HL-60/S4 (cell line): ENCODE data around the gene ACSS1.

ENCODE experiments used
- in situ Hi-C: fragments of 300-500 bp; cut with MboI; formaldehyde crosslinking; loops from 2 replicates; pipeline ENCODE4 v1.14.3; 2022; ENCODE audit warnings: low sequenced_read_pairs

Gene ACSS1

DNA sequence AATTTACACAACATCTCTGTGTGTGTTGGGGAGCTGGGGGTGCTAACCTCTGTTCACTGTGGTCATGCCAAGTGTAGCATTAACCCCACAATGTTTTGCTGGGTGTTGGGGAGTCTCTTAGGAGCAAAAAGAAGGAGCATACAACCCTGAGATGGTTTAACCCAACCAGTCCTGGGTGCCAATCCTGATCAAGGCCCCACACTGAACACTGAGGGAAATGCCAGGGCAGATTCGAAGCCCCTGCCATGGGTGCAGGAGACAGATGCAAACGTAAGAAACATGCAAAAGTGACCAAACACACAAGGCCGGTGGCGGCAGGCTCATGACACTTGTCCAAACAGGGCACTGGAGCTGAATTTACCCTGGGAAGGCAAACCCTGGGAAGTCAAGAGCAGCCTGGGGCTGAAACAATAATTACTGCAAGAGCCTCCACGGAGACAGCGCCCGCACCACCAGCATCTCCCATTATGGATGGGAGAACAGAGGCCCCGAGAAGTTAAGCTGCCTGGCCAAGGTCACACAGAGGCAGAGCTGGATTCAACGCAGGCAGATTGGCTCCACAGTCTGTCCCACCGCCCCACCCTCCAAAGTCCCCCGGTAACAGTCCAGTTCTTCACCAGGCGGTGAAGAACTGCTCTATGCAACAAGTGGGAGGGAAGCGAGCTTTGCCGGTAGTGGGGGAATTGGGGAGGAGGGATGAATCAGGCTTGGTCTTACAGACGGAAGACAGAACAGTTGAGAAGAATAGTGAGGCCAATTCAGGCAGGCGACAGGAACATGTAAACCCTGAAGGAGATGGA lies 8.5 kb downstream of the ACSS1 start:
- in situ Hi-C loops = loop anchor here (25.0 kb wide), 1 partner anchor 137 kb away; no protein-coding TSS in a partner anchor

DNA sequence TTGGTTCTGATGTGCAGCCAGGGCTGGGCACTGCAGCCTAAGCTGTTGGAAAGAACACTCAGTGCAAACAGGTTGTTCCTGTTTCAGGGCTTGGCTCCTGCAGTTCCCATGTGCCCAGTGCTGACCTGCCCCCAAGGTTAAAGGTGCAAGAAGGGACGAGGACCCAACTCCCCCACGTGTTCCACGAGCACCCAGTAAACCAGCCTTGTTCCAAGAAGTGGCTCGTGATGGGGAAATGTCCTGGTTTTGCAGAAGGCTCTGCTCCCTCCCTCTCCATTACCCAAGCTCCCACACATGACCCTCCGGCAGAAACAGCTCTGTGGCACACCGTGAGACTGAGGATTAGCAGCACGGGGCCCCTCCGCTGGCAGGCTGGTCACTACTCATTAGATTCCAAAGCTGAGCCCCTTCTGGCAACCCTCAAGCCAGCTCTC lies 9.4 kb downstream of the ACSS1 start:
- in situ Hi-C loops = no loop called here

DNA sequence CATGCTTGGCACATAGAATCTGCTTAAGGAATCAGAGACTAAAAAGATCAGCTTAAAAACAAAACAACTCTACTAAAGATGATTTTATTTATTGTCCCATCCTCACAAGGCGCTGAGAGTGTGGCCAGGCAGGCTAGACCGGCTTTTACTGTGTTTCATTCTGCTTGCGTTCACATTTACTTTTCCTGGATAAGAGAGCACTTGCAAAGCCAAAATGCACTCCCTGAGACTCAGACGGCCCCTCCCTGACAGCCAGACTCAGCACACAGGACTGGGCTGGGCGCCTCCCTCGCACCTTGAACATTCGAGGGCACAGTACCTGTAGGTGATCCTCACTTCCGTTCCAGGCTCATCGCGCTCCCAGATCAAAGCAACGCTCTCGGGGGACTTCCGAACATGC lies 10.2 kb downstream of the ACSS1 start:
- in situ Hi-C loops = no loop called here

DNA sequence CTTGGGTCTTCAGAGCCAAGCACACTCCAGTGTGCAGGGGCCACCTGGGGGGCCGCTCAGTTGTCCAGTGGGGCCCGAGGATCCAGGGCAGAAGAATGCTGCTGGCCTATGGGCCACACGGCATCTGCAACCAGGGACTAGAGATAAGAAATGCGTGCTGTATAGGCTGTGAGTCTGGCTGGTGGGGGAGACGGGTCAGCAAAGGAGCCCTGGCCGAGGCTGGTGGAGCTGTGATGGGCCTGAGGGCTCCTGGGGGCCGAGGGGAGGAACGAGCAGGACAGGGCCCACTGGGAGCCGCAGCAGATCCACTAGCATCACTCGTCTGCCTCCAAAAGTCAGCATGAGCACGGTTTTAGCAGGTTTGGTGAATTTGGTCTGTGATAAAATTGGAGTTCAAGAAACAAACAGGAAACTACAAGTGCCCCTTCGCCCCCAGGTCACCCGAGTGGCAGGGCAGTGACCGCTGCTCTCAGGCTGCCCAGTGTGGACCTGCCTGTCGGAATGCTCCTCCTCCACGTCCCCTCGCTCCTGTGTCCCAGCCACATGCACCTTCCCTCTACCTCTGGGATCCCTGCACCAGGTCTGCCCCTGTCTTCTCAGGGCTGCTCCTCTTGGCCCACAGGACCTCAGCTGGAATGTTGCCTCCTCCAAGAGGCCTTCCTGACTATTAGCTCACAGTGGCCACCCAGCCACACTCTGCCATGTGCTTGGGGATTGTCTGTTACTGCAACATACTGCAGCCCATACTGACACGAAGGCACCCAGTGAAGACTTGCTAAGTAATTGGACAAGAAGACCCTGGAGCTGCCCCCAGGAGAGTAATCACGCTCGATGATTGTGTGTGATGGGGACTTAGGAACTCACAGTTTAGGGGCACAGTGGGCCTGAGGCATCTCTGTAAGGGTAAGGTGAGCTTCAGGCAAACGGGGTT lies 10.9 kb downstream of the ACSS1 start:
- in situ Hi-C loops = no loop called here

DNA sequence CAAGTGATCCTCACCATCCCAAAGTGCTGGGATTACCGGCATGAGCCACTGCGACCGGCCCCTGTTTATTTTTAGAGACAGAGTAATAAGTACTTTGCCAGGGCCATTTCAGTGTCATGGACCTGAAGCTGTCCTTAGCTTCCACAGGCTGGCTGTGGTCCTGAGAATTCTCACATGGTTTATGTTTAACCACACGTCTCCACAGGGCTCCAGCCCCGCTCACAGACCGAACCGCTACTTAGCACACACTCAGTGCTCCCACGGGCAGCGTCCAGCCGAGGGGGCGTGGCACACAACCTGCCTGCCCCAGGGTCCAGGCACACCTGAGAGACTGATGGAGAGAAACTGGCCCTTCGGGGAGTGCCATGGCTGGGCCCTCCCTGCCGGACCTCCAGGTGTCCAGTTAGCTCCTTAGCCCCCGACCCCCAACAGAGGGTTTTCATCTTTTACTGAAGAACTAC lies 11.7 kb downstream of the ACSS1 start:
- in situ Hi-C loops = no loop called here

DNA sequence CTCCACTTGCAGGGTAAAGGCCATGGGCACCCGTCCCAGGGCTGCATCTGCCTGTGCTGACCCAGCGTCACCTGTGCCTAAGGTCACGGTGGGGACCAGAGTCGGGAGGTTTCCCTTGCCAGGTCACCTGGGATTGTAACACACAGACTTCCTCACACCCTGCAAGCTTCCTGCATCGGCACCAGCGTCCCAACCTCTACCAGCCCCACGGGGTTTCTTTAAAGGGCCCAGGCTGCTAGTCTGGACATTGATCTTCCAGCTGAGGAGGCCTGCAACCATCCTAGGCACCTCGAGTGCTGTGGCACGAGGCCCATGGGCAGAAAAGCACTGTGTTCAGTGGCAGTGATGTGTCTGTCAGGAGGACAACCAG lies 12.6 kb downstream of the ACSS1 start:
- in situ Hi-C loops = no loop called here

DNA sequence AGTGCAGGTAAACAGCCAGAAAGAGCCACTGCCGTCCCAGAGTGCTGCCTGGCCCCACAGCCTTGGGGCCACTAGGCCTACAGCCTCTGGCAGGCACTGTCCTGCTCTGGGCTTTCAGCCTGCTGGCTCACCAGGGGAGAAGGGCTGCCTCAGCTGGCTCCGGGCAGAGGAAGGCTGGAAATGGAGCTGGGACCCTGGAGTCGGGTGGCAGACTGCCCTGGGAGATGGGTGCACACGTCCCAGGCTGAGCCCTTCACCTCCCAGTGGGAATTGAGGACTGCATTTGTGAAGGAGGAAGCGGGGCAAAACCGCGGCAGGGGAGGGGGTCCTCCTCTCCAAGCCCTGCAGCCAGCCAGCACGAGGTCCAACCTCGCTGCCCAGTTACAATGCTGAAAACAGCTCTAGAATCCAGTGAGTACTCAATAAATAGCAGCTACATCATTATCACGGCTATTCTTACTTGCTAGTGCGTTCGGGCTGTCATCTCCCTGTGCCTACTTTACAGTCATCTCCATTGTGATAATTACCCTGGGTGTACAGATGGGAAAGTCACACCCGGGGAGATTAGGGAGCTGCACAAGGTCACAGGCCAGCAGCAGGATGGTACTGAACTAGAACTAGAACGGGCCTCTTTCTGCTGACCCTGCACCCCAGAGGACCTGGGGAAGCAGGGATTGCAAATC lies 13.1 kb downstream of the ACSS1 start:
- in situ Hi-C loops = no loop called here

DNA sequence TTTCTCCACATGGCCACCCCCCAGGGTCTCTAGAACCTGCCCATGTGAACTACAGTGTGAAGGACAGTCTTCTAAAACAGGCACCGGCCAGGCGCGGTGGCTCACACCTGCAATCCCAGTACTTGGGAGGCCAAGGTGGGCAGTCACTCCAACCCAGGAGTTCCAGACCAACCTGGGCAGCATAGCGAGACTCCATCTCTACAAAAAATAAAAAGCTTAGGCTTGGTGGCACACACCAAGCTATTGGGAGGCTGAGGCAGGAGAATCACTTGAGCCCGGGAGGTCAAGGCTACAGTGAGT lies 13.7 kb downstream of the ACSS1 start:
- in situ Hi-C loops = no loop called here

DNA sequence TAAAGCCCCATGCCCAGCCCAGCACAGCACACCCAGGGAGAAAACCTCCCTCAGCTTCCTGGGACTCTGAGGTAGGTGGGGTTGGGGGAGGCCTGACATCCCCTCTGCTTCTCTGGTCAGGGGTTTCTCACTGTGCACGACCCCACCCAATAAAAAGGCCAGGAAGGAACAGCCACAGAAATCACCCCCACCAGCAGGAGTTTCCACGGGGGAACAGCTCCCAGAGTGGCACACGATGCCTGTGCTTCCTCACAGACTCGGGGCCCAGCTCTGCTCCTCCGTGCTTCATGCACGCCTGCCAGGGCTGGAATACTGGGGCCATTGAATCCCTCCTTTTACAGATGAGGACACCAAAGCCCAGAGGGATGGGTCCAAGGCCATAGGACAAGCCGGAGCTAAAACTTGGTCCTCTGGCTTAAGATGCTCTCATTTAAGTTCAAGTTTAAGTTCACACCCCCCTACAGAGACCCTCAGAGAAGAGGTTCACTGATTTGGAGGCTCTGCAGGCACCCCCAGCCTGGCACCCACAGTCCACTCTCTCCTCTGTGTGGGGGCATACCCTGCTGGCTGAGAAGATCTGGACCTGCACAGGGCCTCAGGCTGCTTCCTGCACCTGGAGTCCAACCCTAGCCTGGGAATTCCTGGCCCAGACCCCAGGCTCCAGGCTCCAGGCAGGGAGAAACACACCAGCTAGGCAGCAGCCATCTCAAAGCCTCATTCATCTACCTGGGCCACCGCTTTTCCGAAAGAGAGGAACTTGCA lies 14.3 kb downstream of the ACSS1 start:
- in situ Hi-C loops = no loop called here

DNA sequence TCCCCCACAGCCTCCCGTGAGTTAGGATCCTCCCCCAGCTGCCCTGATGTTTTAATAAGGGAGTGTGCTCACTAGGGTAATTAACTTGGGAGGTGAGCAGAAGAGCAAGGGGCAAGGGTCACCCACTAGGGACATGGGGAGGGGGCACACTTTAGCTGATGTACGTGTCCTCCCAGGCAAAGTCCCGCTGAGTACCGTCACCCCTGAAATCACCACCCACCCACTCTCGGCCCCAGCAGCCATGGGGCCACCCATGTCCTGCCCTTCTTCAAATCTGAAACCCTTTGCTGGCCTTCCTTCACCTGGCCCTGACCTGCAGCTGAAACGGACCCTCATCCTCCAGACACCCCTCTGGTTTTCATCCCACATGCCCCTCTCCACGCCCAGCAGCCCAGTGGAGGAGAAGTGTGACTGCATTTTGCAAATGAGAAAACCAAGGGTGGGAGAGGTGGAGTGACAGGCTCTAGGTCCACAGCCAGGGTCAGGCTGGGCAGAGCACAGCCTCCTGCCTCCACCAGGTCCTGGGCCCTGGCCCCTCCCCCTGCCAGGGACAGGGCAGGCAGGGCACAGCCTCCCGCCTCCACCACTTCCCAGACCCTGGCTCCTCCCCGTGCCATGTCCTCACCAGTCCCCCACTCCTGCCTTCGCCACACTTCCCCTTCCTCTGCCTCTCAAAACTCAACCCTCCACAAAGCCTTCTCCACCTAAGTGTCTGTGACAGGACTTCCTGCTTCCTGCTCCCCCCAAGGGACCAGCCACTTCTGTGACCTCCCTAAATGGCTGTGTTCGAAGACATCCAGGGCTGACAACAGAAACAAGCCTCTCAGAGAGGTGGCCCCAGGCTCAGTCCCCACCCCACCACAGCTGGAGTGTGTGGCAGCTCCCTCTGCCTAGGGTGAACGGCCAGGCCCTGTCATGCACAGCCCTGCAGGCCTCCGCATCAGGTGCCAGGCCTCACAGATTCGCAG lies 15.1 kb downstream of the ACSS1 start:
- in situ Hi-C loops = no loop called here

DNA sequence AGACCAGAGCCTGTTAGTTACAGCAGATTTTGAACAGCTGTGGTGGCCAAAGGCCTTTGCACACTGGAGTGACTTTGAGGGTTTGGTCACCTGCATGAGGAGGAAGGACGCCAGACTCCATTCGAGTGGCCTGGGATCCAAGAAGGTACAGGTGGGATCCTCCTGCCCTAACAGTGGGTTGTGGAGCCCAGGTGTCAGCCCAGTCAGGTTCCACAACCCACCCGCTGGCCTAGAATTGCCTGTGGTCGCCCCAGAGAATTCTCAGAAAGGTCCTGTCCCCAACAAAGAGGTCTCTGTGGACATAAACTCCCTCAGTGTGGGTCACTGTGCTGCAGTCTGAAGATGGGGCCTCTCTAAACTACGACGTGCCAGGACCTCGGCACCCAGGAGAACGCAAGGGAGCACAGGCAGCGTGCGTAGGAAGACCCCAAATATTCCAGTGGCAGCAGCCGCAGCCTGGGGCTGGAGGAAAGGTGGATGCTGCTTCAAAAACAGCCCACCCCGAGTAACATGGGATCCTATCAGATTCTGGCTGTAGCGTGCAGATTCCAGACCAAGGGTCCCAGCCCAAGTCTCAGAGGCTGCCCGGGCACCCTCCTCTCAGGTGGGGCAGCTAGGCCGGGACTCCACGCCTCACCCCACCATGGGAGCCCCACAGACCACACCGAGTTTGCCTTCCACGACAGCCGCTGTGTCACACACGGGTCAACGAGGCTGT lies 16.0 kb downstream of the ACSS1 start:
- in situ Hi-C loops = no loop called here

DNA sequence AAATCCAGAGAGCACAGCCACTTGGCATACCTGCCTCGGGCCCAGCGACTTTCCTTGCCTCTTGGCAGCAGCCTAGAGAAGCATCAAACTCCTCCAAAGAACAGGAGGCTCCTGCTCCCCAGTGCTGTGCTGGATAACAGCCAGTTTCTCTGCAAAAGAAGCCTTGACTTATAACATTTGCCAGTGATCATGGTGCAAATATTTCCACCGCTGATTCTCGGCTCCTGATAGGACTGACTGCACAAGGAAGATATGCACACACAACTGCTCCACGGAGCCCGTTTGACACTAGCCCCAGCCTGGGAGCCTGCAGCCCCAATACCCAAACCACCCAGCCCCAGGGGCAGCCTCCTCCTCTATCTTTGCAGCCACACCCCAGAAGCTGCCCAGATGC lies 17.5 kb downstream of the ACSS1 start:
- in situ Hi-C loops = no loop called here

DNA sequence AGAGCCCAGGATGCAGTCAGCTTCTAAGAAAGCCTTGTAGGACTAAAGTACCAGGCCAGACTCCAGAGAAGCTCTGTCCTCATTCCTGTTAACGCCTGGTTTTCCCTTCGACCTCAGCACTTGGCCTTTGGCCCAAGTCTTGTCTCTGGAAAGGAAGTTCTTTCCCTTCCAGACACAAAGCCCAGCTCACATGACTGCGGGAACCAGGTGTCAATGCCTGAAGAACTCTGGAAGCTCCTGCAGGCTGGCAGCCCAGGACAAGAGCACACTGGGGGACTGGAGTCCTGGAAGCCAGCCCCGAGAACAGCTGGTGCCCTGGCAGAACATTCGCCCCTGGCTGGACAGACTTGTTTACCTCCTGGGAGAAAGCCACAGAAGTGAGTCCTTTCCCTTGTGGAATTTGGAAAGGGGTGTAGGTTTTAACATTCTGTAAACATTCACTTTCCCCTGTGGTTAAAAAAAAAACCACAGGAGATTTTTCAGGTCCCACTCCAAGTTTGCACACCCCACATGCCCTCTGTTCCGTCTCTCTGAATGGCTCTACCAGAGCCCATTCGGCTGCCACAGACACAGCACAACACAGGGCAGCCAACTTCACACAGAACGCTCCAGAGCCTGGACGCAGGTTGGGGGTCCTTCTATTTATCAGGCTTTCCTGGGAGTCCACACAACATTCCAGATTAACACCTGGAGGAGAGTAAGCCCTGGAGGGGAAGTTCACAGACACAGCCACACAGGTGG lies 18.1 kb downstream of the ACSS1 start:
- in situ Hi-C loops = no loop called here

DNA sequence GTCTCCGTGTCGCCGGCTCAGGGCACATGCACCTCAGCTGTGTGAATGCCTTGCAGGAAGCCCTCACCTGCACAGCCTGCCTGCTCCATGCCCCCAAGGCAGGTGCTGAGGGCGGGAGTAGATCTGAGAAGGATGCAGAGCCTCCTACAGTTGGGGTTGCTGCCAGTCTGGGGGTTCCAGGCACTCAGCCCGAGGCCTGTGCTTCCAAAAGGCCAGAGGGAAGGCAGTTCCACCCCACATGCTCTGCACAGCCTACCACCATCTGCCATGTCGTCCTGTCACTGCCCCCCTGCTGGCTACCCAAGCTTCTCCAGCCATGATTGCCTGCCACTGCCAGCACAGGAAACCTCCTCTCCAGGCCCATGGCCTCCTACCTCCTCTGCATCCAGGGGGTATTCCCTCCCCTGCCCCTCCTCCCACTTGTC lies 19.3 kb downstream of the ACSS1 start:
- in situ Hi-C loops = no loop called here

DNA sequence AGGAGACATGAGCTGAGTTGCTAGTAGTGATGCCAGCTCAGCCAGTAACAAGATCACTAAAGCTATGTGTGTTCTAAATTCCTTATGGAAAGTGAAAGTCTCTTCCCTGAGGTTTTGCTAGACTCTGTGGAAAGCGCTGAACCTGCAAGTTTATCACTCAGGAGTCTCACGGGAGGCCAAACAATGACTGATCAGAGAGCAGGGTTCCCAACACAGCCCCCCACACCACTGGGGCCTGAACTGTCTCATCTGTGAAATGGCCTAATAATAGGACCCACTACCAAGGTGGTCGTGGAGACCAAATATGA lies 19.9 kb downstream of the ACSS1 start:
- in situ Hi-C loops = no loop called here

DNA sequence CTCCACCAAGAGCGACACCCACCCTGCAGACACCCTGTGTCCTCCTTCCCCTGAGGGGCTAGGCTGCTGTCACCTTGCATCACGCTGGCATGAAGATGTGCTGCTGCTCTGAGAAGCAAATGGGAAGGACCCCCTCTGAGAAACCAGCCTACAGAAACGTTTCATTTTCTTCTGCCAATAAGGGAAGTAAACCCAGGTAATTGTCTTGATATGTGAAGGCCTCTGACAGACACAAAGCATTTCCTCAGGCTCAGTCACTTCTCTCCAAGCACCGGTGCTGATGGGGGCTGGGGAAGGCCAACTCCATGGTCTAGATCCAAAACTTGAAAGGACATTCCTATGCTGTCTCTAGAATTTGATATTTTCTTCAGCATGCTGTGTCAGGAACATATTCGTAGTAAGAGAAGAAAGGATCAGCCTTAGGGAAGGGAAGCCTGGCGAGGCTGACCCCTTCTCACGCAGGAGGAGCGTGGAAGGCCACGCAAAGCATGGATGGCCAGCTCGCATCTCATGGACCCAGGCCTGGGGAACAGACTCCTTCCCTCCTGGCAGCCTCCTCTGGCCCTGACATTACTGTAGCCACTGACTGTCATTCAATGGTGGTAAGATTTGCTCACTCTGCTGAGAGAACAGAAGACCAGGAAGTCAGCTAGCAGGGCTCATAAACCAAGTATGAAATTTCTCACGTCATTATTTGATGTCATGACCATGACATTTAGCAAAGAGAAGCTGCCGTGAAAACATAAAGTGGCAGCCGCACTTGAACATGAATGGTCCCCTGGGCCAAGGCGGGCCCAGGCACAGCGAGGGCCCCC lies 20.4 kb downstream of the ACSS1 start:
- in situ Hi-C loops = no loop called here

DNA sequence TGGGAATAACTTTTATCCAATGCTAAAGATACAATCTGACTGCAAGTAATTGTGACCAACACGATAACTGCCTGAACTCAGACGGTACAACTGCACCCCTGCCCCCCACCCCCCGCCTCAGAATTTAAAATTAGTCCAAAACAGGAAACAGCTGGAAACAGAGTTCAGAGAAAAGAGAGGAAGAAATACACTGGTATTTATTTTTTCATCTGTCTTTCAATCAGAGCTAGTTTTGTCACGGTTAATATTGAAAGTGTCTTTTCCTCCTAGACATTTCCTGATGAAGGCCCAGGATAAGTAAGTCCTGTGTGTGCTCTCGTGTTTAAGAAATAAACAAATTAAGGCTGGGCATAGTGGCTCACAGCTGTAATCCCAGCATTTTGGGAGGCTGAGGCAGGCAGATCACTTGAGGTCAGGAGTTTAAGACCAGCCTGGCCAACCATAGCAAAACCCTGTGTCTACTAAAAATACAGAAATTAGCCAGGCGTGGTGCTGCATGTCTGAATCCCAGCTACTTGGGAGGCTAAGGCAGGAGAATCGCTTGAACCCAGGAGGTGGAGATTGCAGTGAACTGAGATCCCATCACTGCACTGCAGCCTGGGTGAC lies 21.5 kb downstream of the ACSS1 start:
- in situ Hi-C loops = no loop called here
